ENCODE data around the gene NDUFA7.

The NDUFA7 gene

DNA sequence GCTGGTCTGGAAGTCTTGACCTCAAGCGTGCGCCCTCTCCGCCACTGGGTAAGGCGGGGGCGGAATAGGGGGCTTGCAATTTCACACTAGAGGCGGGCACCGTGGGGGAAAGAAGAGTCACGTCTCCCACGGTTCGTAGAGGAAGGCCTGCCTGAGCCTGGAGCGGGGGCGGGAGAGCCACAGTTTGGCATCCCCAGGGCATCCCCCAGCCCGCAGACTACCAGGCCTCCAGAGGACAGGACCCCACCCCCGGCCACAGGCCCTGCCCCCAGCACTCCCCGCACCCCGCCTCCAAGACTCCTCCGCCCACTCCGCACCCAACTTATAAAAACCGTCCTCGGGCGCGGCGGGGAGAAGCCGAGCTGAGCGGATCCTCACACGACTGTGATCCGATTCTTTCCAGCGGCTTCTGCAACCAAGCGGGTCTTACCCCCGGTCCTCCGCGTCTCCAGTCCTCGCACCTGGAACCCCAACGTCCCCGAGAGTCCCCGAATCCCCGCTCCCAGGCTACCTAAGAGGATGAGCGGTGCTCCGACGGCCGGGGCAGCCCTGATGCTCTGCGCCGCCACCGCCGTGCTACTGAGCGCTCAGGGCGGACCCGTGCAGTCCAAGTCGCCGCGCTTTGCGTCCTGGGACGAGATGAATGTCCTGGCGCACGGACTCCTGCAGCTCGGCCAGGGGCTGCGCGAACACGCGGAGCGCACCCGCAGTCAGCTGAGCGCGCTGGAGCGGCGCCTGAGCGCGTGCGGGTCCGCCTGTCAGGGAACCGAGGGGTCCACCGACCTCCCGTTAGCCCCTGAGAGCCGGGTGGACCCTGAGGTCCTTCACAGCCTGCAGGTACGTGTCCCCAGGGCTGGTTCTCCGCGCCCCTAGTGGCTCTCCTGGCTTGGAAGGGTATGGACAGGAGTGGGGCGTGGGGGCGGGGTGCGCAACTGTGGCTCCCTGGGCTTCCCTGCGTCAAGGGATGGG is 42.9 kb upstream of the NDUFA7 start, which contains the start of gene ANGPTL4:
Gene ANGPTL4, plus strand, starts transcription at position 353 of the 969 bp plus-strand sequence. Its CDS starts 167 bp downstream, at position 520.
- TF ChIP-seq ZFP3 (CRISPR knock-in tag; IDR thresholded peaks at IDR 0.05) (0 out of 2 replicates have a peak, but pooled peaks have one; percentile 25), ZNF70 (CRISPR knock-in tag; IDR thresholded peaks at IDR 0.05) (no peak), SNAI2 (CRISPR knock-in tag; IDR thresholded peaks at IDR 0.05) (no peak)
- ATAC-seq, result peak; percentile 67

GRCh38 chr19:8361921-8362793 is 41.0 kb upstream of the NDUFA7 start:
- ATAC-seq, result peak; percentile 84
- TF ChIP-seq TCF4 (CRISPR knock-in tag; IDR thresholded peaks at IDR 0.05; ENCODE audit: borderline replicate concordance), result no peak
- TF ChIP-seq ZFP3 (CRISPR knock-in tag; IDR thresholded peaks at IDR 0.05), result peak; percentile 73; the same call in 1 of the 2 replicates

DNA sequence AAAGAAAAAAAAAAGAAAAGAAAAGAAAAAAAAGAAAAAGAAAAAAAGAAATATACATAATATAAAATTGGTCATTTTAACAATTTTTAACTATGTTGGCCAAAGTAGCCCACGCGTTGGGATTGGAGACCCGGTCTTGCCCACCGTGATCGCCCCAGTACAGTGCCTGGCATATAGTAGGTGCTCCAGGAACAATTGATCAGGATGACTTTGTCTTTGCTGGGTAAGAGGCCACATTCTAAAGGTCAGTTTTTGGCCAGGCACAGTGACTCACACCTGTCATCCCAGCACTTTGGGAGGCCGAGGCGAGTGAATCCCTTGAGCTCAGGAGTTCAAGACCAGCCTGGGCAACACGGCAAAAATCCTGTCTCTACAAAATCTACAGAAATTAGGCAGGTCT is 39.0 kb upstream of the NDUFA7 start:
- ATAC-seq, result no peak
- no peak for TF ChIP-seq CREB5 (CRISPR knock-in tag; IDR thresholded peaks at IDR 0.05; ENCODE audit: low read depth)
- no peak for TF ChIP-seq SNAI2 (CRISPR knock-in tag; IDR thresholded peaks at IDR 0.05)
- TF ChIP-seq RARB (CRISPR knock-in tag; IDR thresholded peaks at IDR 0.05), result no peak
- TF ChIP-seq, protein P1, sequence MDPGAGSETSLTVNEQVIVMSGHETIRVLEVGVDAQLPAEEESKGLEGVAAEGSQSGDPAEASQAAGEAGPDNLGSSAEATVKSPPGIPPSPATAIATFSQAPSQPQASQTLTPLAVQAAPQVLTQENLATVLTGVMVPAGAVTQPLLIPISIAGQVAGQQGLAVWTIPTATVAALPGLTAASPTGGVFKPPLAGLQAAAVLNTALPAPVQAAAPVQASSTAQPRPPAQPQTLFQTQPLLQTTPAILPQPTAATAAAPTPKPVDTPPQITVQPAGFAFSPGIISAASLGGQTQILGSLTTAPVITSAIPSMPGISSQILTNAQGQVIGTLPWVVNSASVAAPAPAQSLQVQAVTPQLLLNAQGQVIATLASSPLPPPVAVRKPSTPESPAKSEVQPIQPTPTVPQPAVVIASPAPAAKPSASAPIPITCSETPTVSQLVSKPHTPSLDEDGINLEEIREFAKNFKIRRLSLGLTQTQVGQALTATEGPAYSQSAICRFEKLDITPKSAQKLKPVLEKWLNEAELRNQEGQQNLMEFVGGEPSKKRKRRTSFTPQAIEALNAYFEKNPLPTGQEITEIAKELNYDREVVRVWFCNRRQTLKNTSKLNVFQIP (CRISPR knock-in tag; IDR thresholded peaks at IDR 0.05; ENCODE audit: borderline replicate concordance, low read depth), result no peak
- TF ChIP-seq ESRRG (CRISPR knock-in tag; IDR thresholded peaks at IDR 0.05), result no peak
- TF ChIP-seq, protein P2, sequence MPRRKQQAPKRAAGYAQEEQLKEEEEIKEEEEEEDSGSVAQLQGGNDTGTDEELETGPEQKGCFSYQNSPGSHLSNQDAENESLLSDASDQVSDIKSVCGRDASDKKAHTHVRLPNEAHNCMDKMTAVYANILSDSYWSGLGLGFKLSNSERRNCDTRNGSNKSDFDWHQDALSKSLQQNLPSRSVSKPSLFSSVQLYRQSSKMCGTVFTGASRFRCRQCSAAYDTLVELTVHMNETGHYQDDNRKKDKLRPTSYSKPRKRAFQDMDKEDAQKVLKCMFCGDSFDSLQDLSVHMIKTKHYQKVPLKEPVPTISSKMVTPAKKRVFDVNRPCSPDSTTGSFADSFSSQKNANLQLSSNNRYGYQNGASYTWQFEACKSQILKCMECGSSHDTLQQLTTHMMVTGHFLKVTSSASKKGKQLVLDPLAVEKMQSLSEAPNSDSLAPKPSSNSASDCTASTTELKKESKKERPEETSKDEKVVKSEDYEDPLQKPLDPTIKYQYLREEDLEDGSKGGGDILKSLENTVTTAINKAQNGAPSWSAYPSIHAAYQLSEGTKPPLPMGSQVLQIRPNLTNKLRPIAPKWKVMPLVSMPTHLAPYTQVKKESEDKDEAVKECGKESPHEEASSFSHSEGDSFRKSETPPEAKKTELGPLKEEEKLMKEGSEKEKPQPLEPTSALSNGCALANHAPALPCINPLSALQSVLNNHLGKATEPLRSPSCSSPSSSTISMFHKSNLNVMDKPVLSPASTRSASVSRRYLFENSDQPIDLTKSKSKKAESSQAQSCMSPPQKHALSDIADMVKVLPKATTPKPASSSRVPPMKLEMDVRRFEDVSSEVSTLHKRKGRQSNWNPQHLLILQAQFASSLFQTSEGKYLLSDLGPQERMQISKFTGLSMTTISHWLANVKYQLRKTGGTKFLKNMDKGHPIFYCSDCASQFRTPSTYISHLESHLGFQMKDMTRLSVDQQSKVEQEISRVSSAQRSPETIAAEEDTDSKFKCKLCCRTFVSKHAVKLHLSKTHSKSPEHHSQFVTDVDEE (CRISPR knock-in tag; IDR thresholded peaks at IDR 0.05), result no peak
- no peak for TF ChIP-seq ZNF8 (CRISPR knock-in tag; IDR thresholded peaks at IDR 0.05)
- TF ChIP-seq ZNF70 (CRISPR knock-in tag; IDR thresholded peaks at IDR 0.05), result no peak
- no peak for TF ChIP-seq CSDC2 (CRISPR knock-in tag; IDR thresholded peaks at IDR 0.05)
- TF ChIP-seq ISL1 (CRISPR knock-in tag; IDR thresholded peaks at IDR 0.05), result no peak
- TF ChIP-seq TOX (CRISPR knock-in tag; IDR thresholded peaks at IDR 0.05; ENCODE audit: borderline replicate concordance), result no peak
- no peak for TF ChIP-seq GLIS3 (CRISPR knock-in tag; IDR thresholded peaks at IDR 0.05)
- no peak for TF ChIP-seq ZNF565 (CRISPR knock-in tag; conservative IDR thresholded peaks at IDR 0.05; ENCODE audit: low read depth)
- no peak for TF ChIP-seq BACH2 (CRISPR knock-in tag; IDR thresholded peaks at IDR 0.05; ENCODE audit: borderline replicate concordance)
- no peak for TF ChIP-seq PATZ1 (CRISPR knock-in tag; IDR thresholded peaks at IDR 0.05; ENCODE audit: borderline replicate concordance)

DNA sequence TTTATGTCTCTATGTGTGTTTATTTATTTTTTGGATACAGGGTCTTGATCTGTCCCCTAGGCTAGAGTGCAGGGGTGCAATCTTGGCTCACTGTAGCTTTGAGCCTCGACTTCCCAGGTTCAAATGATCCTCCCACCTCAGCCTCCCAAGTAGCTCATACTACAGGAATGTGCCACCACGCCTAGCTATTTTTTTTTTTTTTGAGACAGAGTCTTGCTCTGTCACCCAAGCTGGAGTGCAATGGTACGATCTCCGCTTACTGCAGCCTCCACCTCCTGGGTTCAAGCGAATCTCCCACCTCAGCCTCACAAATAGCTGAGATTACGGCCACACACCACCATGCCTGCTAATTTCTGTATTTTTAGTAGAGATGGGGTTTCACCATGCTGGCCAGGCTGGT is 37.8 kb upstream of the NDUFA7 start:
- no peak for TF ChIP-seq ZC3H10 (CRISPR knock-in tag; IDR thresholded peaks at IDR 0.05)
- no peak for ATAC-seq

Data from SK-N-SH treated with all-trans-retinoic acid at 6 μM for 48 hours (cell line).